ENCODE measurements around the gene CD46. TPM values are rescaled to one million over a fixed set of nuclear protein-coding genes. Genes with fewer than 3 reads are reported as not detected.
"Not testable (repeated sequence)": the region's sequence is repeated elsewhere in the genome, so short reads cannot be mapped to it uniquely, and the experiment has no call there.

The CD46 gene
- total RNA-seq, 1 donor from 2014 or later, result 93.8 TPM

DNA sequence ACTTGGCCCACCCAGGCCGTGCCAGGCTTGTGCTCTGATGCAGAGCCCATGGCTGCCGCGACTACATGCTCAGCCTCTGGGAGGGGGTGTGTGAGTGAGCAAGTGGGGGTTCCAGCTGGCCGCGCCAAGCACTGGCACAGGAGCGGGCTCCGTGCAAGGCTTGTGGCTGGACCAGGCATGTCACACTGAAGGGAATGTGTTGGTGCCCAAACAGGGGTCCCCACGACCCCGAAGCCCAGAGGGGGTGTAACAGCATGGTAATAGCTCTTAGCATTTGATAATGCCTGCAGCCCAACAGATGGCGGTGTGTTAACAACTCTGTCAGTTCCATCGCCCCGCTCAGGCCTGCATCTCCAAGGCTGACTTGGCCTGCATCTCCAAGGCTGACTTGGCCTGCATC, 38.3 kb upstream of the CD46 start:
- Mint-ChIP-seq H3K27ac (ENCODE audit: unreplicated experiment) (no peak overlapping the region), H3K4me3 (no peak overlapping the region), H3K36me3 (ENCODE audit: low read depth) (no peaks in the 10 kb centered on the region), H3K4me1 (no peaks in the 10 kb centered on the region), H3K9me3 (no peaks in the 10 kb centered on the region), H3K27me3 (ENCODE audit: low read depth) (no peaks in the 10 kb centered on the region)
- TF ChIP-seq, protein P1, sequence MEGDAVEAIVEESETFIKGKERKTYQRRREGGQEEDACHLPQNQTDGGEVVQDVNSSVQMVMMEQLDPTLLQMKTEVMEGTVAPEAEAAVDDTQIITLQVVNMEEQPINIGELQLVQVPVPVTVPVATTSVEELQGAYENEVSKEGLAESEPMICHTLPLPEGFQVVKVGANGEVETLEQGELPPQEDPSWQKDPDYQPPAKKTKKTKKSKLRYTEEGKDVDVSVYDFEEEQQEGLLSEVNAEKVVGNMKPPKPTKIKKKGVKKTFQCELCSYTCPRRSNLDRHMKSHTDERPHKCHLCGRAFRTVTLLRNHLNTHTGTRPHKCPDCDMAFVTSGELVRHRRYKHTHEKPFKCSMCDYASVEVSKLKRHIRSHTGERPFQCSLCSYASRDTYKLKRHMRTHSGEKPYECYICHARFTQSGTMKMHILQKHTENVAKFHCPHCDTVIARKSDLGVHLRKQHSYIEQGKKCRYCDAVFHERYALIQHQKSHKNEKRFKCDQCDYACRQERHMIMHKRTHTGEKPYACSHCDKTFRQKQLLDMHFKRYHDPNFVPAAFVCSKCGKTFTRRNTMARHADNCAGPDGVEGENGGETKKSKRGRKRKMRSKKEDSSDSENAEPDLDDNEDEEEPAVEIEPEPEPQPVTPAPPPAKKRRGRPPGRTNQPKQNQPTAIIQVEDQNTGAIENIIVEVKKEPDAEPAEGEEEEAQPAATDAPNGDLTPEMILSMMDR (conservative IDR thresholded peaks at IDR 0.05), result no peak
- no peak for DNase-seq (ENCODE audit: low read depth, low spot score)

GRCh38 chr1:207719234-207719633, 32.6 kb upstream of the CD46 start:
- TF ChIP-seq, protein P1 (conservative IDR thresholded peaks at IDR 0.05), result no peak
- Mint-ChIP-seq H3K27me3 (ENCODE audit: low read depth) (no peaks in the 10 kb centered on the region), H3K36me3 (ENCODE audit: low read depth) (peaks cover 3% of the 10 kb centered on the region), H3K9me3 (no peaks in the 10 kb centered on the region), H3K4me3 (no peak overlapping the region), H3K27ac (ENCODE audit: unreplicated experiment) (no peak overlapping the region), H3K4me1 (no peaks in the 10 kb centered on the region)
- no peak for DNase-seq (ENCODE audit: low read depth, low spot score)

DNA sequence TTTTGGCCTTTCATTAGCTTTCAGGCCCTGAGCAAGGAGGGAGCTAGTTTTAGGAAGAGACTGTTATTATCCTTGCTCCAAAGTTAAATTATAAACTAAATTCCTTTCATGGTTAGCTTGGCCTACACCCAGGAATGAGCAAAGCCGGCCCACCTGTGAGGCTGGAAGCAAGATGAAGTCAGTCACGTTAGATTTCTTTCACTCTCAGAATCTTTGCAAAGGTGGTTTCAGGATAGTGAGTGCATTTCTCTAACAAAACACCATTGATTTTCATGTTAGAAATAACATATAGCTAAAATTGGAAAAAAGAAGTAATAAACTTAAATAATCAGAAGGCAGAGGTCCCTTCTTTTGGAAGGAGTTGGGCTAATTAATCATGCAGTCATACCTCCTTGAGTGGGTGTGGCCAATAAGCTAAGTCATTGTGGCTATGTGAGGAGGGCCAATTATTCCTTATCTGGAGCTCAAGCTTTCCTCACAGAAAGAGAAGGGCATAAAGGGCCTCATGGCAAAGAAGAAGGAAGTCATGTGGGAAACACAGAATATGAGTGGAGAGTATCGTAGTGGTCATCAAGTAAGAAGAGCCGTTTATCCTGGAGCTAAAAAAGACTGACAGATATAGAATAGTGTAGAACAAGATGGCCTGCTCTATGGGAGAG, 23.5 kb upstream of the CD46 start:
- H3K27me3 Mint-ChIP-seq (ENCODE audit: low read depth); H3K36me3 Mint-ChIP-seq (ENCODE audit: low read depth); H3K4me3 Mint-ChIP-seq; DNase-seq (ENCODE audit: low read depth, low spot score); H3K27ac Mint-ChIP-seq (ENCODE audit: unreplicated experiment); H3K4me1 Mint-ChIP-seq: not testable (repeated sequence)
- peaks cover 12% of the 10 kb centered on the region for H3K9me3 Mint-ChIP-seq

DNA sequence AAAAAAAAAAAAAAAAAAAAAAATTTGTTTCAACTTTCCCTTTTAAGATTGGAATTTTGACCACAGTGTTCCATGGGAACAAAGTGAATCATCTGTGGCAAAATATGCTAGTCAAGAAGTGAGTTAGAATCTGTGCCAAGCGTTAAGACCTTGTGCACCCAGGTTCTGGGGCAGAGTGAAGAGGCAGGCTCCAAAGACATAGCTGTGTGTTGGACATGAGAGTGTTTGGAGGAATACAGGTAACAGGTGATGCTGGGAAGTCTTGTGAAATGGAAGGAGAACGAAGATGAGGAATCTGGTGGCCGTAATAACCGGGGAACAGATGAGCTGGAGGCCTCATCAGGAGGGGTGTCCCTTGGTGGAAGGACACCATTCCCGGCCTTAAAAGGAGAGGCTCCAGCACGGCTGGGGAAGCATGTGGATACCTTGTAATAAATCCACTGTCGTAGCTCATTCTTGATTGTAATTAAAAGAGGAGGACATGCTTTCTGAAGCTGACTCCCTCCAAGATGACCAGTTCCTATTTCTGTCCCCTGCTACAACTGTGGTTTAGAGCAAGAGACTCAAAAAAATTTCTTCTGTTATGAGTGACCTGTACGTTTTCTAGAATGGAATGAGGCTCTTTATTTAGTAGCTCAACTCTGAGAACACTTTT, 14.2 kb upstream of the CD46 start:
- H3K9me3 Mint-ChIP-seq; H3K4me3 Mint-ChIP-seq; H3K27ac Mint-ChIP-seq (ENCODE audit: unreplicated experiment); DNase-seq (ENCODE audit: low read depth, low spot score); H3K36me3 Mint-ChIP-seq (ENCODE audit: low read depth); H3K4me1 Mint-ChIP-seq; H3K27me3 Mint-ChIP-seq (ENCODE audit: low read depth): not testable (repeated sequence)

DNA sequence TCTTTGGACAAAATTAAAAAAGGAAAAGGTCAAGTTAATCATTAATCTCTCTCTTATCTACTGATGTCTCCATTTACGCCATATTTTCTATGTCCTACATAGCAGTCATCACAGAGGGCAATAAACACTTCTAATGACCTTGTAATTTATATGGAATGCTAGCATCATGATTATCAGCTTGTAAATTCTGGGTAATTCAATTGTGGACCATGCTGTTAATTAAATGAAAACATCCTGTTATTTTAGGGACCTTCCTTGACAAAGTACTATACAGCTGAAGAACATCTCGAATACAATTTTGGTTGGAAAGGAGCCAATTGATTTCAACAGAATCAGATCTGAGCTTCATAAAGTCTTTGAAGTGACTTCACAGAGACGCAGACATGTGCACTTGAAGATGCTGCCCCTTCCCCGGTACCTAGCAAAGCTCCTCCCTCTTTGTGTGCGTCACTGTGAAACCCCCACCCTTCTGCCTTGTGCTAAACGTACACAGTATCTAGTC, 13.6 kb upstream of the CD46 start:
- H3K4me3 Mint-ChIP-seq; H3K9me3 Mint-ChIP-seq; DNase-seq (ENCODE audit: low read depth, low spot score); H3K36me3 Mint-ChIP-seq (ENCODE audit: low read depth); H3K4me1 Mint-ChIP-seq; H3K27me3 Mint-ChIP-seq (ENCODE audit: low read depth); H3K27ac Mint-ChIP-seq (ENCODE audit: unreplicated experiment): not testable (repeated sequence)

- Mint-ChIP-seq H3K27me3 (ENCODE audit: low read depth) (no peaks in the 10 kb centered on the region), H3K27ac (ENCODE audit: unreplicated experiment) (no peak overlapping the region), H3K36me3 (ENCODE audit: low read depth) (no peaks in the 10 kb centered on the region), H3K9me3 (peaks cover 9% of the 10 kb centered on the region), H3K4me1 (no peaks in the 10 kb centered on the region), H3K4me3 (no peak overlapping the region)
- DNase-seq (ENCODE audit: low read depth, low spot score), result no peak
- TF ChIP-seq, protein P1 (conservative IDR thresholded peaks at IDR 0.05), result no peak
These were observed 11.6 kb upstream of the CD46 start for GRCh38 chr1:207740207-207740606.

DNA sequence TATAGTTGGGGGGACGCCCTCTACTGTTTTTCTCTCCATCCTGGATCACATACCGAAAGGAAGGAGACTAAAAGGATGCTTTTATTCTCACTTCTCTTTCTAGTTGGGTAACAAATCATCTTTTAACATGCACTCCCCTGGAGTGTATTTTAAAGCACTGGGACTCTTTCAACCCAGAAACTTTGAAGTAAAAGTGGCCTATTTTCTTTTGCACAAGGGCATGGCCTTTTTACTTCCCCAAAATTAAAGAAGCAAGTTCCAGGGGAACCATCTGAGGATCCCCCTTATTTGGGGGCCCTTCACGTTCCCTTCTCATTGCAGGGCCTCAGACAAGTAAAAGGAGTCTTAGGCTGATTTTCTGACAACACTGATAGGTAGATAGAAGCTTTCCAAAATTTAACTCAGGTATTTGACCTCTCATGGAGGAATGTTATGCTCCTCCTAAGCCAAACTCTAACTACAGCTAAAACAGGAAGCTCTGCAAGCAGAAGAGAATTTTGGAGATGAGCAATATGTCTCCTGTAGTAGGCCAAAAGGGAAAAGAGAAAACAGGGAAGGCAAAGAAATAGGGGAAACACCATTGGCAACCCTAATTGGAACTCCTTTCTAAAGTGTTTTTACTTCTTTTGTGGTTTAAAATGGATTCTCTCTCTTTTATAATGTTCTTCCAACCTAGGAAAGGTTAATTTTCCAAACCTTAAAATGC, 8.9 kb upstream of the CD46 start:
- TF ChIP-seq, protein P1 (conservative IDR thresholded peaks at IDR 0.05), result no peak
- Mint-ChIP-seq H3K4me1 (no peaks in the 10 kb centered on the region), H3K9me3 (peaks cover 12% of the 10 kb centered on the region), H3K4me3 (no peak overlapping the region), H3K27ac (ENCODE audit: unreplicated experiment) (no peak overlapping the region), H3K27me3 (ENCODE audit: low read depth) (no peaks in the 10 kb centered on the region), H3K36me3 (ENCODE audit: low read depth) (no peaks in the 10 kb centered on the region)
- no peak for DNase-seq (ENCODE audit: low read depth, low spot score)

All from neural crest cell (in vitro differentiated cells).